Bronchial epithelial cell (primary cell): Measurements from ENCODE around the gene PIM3. TPM values are rescaled to one million over a fixed set of nuclear protein-coding genes. Genes with fewer than 3 reads are reported as not detected.

ENCODE experiments used
- DNase-seq: peaks from one replicate; pipeline ENCODE4 v3.0.0-alpha.2; 2010; ENCODE audit warnings: low read depth
- FAIRE-seq: peaks from 2 replicates; lab custom pipeline; 2011; peaks lifted over from hg19 to GRCh38; lab: Jason Lieb, UNC
- H3K27me3 ChIP-seq: 2 replicates; pipeline ENCODE4 v1.5.1; 2011; ENCODE audit warnings: low read length; ENCODE audit not compliant: control insufficient read depth, insufficient read depth
- H3K36me3 ChIP-seq: 2 replicates; pipeline ENCODE4 v1.5.1; 2011; ENCODE audit warnings: low read length; ENCODE audit not compliant: control insufficient read depth, insufficient read depth
- H3K4me3 ChIP-seq: 2 replicates; pipeline ENCODE4 v1.5.1; 2011; ENCODE audit warnings: mild to moderate bottlenecking, low read depth, low read length, control low read depth
- total RNA-seq: library from RNA; depleted of rRNA; stranded (reverse); fragments of >200 nt; gene quantifications from 2 replicates; pipeline ENCODE4 v1.2.1, GENCODE V29; 2014
- TF ChIP-seq, protein P1 (sequence below): IDR thresholded peaks from 2 replicates; pipeline ENCODE4 v1.5.1; 2011; ENCODE audit warnings: mild to moderate bottlenecking, moderate library complexity, low read length, control low read depth, inconsistent platforms; ENCODE audit not compliant: insufficient read depth, severe bottlenecking

Gene PIM3
- total RNA-seq, result 67.1 and 130 TPM in 2 replicates

DNA sequence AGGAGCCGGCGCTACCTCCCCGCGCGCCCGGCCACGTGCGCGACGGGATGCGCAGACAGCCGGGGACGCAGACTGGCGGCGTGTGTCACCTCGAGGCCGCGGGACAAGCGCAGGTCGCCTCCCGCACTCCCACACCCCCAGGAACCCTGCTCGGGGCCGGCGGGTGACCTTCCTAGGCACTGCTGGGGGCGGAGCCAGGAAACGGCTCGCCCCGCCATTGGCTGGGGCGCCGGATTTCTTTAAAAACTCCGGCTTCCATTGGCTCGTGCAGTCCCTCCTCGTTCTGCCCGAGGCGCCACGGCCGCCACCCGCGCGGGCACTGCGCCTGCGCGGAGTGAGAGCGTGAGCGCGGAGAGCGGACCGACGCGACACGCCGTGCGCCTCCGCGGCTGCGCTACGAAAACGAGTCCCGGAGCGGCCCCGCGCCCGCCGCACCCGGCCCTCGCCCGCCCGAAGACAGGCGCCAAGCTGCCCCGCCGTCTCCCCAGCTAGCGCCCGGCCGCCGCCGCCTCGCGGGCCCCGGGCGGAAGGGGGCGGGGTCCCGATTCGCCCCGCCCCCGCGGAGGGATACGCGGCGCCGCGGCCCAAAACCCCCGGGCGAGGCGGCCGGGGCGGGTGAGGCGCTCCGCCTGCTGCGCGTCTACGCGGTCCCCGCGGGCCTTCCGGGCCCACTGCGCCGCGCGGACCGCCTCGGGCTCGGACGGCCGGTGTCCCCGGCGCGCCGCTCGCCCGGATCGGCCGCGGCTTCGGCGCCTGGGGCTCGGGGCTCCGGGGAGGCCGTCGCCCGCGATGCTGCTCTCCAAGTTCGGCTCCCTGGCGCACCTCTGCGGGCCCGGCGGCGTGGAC, at the start of gene PIM3:
Gene PIM3 (plus strand): TSS at position 614 of the 846 bp plus-strand sequence. CDS start 176 bp downstream, at position 790.
- DNase-seq (peak; percentile 81), FAIRE-seq (no peak)

DNA sequence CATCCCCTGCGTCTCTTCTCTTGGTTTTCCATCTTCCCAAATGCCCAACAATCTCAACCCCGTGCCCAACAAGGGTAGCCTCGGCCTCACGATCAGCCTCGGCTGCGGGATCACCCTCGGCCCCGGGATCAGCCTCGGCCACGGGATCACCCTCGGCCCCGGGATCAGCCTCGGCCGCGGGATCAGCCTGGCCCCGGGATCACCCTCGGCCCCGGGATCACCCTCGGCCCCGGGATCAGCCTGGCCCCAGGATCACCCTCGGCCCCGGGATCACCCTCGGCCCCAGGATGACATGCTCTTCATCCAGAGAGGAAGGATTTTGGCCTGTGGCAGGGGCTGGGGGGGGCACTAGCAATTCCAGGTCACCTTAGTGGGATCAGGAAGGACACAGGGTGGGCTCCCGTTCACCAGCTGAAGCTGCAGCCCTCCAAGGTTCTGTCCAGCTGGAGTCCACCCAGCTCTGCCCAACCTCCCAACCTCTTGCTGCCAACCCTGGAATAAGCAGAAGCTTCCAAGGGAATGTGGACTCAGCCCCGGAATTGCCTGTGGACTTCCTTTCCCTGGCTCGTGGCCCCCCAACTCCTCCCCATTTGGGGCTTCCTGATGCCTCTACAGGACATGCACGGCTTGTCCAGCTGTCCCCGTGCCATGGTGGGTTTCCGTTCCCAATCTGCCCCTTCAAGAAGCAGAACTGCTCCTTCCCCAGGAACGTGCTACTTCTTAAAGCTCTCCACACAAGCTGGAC, 48.5 kb upstream of the PIM3 start:
- TF ChIP-seq, protein P1, sequence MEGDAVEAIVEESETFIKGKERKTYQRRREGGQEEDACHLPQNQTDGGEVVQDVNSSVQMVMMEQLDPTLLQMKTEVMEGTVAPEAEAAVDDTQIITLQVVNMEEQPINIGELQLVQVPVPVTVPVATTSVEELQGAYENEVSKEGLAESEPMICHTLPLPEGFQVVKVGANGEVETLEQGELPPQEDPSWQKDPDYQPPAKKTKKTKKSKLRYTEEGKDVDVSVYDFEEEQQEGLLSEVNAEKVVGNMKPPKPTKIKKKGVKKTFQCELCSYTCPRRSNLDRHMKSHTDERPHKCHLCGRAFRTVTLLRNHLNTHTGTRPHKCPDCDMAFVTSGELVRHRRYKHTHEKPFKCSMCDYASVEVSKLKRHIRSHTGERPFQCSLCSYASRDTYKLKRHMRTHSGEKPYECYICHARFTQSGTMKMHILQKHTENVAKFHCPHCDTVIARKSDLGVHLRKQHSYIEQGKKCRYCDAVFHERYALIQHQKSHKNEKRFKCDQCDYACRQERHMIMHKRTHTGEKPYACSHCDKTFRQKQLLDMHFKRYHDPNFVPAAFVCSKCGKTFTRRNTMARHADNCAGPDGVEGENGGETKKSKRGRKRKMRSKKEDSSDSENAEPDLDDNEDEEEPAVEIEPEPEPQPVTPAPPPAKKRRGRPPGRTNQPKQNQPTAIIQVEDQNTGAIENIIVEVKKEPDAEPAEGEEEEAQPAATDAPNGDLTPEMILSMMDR, result no peak
- H3K36me3 ChIP-seq, result peaks cover 16% of the 10 kb centered on the region
- no peak for DNase-seq

More for the DNA sequence above, at the start of gene PIM3:
- peaks cover 20% of the 10 kb centered on the region for H3K36me3 ChIP-seq
- peak within 1 kb of the TSS; percentile 98 for H3K4me3 ChIP-seq
- TF ChIP-seq, protein P1, result no peak
- no peaks in the 10 kb centered on the region for H3K27me3 ChIP-seq

DNA sequence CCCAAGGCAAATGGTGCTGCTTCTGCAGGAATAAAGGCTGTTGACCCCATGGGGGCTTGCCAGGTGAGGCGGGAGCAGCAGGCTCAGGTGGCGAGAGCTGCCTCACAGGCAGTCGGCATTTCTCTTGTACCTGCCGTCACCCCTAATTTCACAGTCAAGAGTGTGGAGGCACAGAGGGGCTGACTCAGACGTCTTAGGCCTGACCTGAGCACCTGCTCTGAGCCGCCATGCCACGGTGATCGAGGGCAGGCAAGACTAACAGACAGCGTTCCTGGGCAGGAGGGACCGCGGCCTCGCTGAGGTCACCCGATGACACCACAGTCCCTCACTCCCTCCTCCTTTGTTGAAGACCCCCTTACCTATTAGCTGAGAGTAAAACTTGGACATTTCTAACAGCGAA, 47.5 kb upstream of the PIM3 start:
- Histone ChIP-seq H3K27me3 (no peaks in the 10 kb centered on the region), H3K4me3 (no peak overlapping the region), H3K36me3 (peaks cover 10% of the 10 kb centered on the region)
- DNase-seq, result no peak
- TF ChIP-seq, protein P1, result no peak
- no peak for FAIRE-seq

More for the DNA sequence above, 48.5 kb upstream of the PIM3 start:
- Histone ChIP-seq H3K27me3 (no peaks in the 10 kb centered on the region), H3K4me3 (no peak overlapping the region)
- no peak for FAIRE-seq

DNA sequence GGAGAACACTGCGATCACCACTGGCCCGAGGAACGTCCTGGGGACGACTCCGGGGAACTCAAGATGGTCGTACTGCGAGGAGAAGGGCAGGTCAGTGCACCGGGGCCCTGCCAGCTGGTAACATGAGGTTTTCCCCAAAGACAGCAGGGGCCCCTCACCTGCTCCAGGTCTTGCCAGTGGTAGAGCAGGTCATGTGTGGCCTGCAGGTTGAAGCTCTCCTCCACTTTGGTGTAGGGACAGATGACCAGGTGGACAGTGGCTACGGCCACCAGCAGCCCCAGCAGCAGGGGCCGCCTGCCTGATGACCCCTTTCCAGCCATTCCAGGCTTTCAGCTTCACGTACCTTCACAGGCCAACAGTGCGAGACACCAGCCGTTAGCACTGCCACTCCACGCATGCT, 47.1 kb upstream of the PIM3 start:
- DNase-seq (no peak), FAIRE-seq (no peak)
- H3K27me3 ChIP-seq, result no peaks in the 10 kb centered on the region
- peaks cover 10% of the 10 kb centered on the region for H3K36me3 ChIP-seq
- H3K4me3 ChIP-seq, result no peak overlapping the region
- TF ChIP-seq, protein P1, result no peak

DNA sequence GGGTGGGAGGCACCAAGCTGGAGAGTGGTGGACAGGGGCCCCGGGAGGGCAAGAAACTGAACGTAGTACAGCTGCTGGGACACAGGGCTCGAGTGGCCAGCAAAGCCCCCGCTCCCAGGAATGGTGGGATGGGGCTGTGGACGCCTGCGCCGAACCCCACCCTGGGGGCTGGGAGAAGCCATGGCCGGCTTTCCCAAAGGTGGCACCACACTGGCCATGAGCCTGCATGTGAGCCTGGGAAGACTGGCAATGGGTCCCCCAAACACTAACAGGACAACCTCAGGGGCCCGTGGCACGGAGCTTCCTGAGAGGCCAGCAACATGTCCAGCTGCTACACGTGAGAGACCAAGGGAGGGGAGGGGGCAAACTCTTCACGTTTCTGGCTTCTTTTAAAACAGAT, 46.3 kb upstream of the PIM3 start:
- DNase-seq (no peak), FAIRE-seq (no peak)
- peaks cover 7% of the 10 kb centered on the region for H3K36me3 ChIP-seq
- H3K27me3 ChIP-seq, result no peaks in the 10 kb centered on the region
- no peak overlapping the region for H3K4me3 ChIP-seq
- TF ChIP-seq, protein P1, result no peak
